CD14-positive monocyte (primary cell): Measurements from ENCODE around the gene DIAPH1. TPM values are rescaled to one million over a fixed set of nuclear protein-coding genes. Genes with fewer than 3 reads are reported as not detected.

Experiments
- DNase-seq, 3 donors: peaks; one replicate each; pipeline ENCODE4 v3.0.0-alpha.2; 2011 to 2022
- H2AFZ ChIP-seq: 2 replicates; pipeline ENCODE4 v1.6.0; 2012; ENCODE audit warnings: mild to moderate bottlenecking, low read depth, low read length, inconsistent platforms; ENCODE audit not compliant: insufficient read depth, poor library complexity, severe bottlenecking
- H3K27ac ChIP-seq, 2 donors: 1 replicate in 1 of 2; 2 replicates in 1 of 2; pipeline ENCODE4 v1.5.1; 2012 to 2013; ENCODE audit warnings: low read length in 2 of 2, control low read depth in 1 of 2, inconsistent platforms in 1 of 2, low read depth in 1 of 2, mild to moderate bottlenecking in 1 of 2
- H3K27me3 ChIP-seq, 2 donors: one replicate each; pipeline versions ENCODE4 v1.6.0 to v1.6.1; 2011 to 2013; ENCODE audit warnings: low read length in 2 of 2; ENCODE audit not compliant: control insufficient read depth in 2 of 2, insufficient read depth in 2 of 2
- H3K36me3 ChIP-seq, 2 donors: replicated peaks in 1 of 2; 1 replicate in 1 of 2; 2 replicates in 1 of 2; pipeline versions ENCODE4 v1.5.1 to v1.6.1; 2012 to 2013; ENCODE audit warnings: low read length in 2 of 2, control low read depth in 1 of 2, inconsistent platforms in 1 of 2, mild to moderate bottlenecking in 1 of 2; ENCODE audit not compliant: insufficient read depth in 2 of 2, control insufficient read depth in 1 of 2
- H3K4me1 ChIP-seq, 2 donors: 1 replicate in 1 of 2; 2 replicates in 1 of 2; pipeline versions ENCODE4 v1.5.1 to v1.6.1; 2012 to 2013; ENCODE audit warnings: low read length in 2 of 2, control low read depth in 1 of 2, inconsistent platforms in 1 of 2, mild to moderate bottlenecking in 1 of 2, moderate library complexity in 1 of 2; ENCODE audit not compliant: insufficient read depth in 2 of 2, control insufficient read depth in 1 of 2
- H3K4me2 ChIP-seq: replicated peaks from 2 replicates; pipeline ENCODE3; 2012; ENCODE audit warnings: low read length, moderate library complexity, mild to moderate bottlenecking; ENCODE audit not compliant: poor library complexity, severe bottlenecking; ENCODE audit errors: extremely low read depth
- H3K4me3 ChIP-seq, 3 experiments: fragments of 200-600 bp in 1 of 3; sonication (generic) in 1 of 3; replicated peaks in 1 of 3; 1 replicate in 2 of 3; 2 replicates in 1 of 3; pipeline ENCODE4 v1.5.1; 2011 to 2013; ENCODE audit warnings: low read length in 3 of 3, mild to moderate bottlenecking in 3 of 3, control low read depth in 2 of 3, low read depth in 2 of 3, inconsistent platforms in 1 of 3, moderate library complexity in 1 of 3
- H3K79me2 ChIP-seq: 2 replicates; pipeline ENCODE4 v1.6.0; 2012; ENCODE audit warnings: mild to moderate bottlenecking, control low read depth, inconsistent platforms, low read length, moderate library complexity; ENCODE audit not compliant: insufficient read depth
- H3K9ac ChIP-seq: 2 replicates; pipeline ENCODE4 v1.6.0; 2017; ENCODE audit warnings: low read length, mild to moderate bottlenecking; ENCODE audit not compliant: insufficient read depth, poor library complexity, severe bottlenecking
- H3K9me3 ChIP-seq, 2 donors: replicated peaks in 1 of 2; 1 replicate in 1 of 2; 2 replicates in 1 of 2; pipeline versions ENCODE4 v1.5.1 to v1.6.1; 2012 to 2013; ENCODE audit warnings: low read length in 2 of 2, control low read depth in 1 of 2; ENCODE audit not compliant: control insufficient read depth in 1 of 2, insufficient read depth in 1 of 2
- H4K20me1 ChIP-seq: 2 replicates; pipeline ENCODE4 v1.6.0; 2012; ENCODE audit warnings: mild to moderate bottlenecking, low read length, control low read depth, moderate library complexity; ENCODE audit not compliant: insufficient read depth
- H3K27ac Mint-ChIP-seq, 7 donors: one replicate each; pipeline ENCODE4 v1.8.0; 2020; ENCODE audit warnings: mild to moderate bottlenecking in 7 of 7, mixed read lengths in 7 of 7, moderate library complexity in 6 of 7, inconsistent platforms in 2 of 7
- H3K27me3 Mint-ChIP-seq, 3 donors: one replicate each; pipeline ENCODE4 v1.8.0; 2021 to 2022; ENCODE audit warnings: low read depth in 3 of 3, mild to moderate bottlenecking in 3 of 3, mixed read lengths in 3 of 3, moderate library complexity in 3 of 3, inconsistent platforms in 1 of 3
- H3K36me3 Mint-ChIP-seq, 2 donors: one replicate each; pipeline ENCODE4 v1.8.0; 2020; ENCODE audit warnings: mixed read lengths in 2 of 2, inconsistent platforms in 1 of 2, mild to moderate bottlenecking in 1 of 2
- H3K4me1 Mint-ChIP-seq: one replicate; pipeline ENCODE4 v1.8.0; 2020; ENCODE audit warnings: mild to moderate bottlenecking, mixed read lengths
- H3K4me3 Mint-ChIP-seq, 2 donors: one replicate each; pipeline ENCODE4 v1.8.0; 2020; ENCODE audit warnings: mild to moderate bottlenecking in 2 of 2, mixed read lengths in 2 of 2, moderate library complexity in 1 of 2
- H3K9me3 Mint-ChIP-seq, 7 donors: one replicate each; pipeline ENCODE4 v1.8.0; 2020 to 2022; ENCODE audit warnings: mixed read lengths in 7 of 7, mild to moderate bottlenecking in 6 of 7, moderate library complexity in 6 of 7, inconsistent platforms in 2 of 7
- WGBS: methylation state at CpG from one replicate; pipeline ENCODE4 v1.1.5; 2013; ENCODE audit warnings: missing lambda C conversion rate; ENCODE audit not compliant: insufficient coverage; 5-methylcytosine and 5-hydroxymethylcytosine counted together
- intact Hi-C, 2 donors: fragments of 100-400 bp; cut with micrococcal nuclease; formaldehyde crosslinking; loops; one replicate each; pipeline versions ENCODE4 v1.15.0 to v1.15.1; 2023
- polyA plus RNA-seq, 3 donors: library from polyadenylated mRNA; depleted of rRNA in 1 of 3; unstranded in 2 of 3; stranded (reverse) in 1 of 3; fragments of 300-500 nt in 2 of 3; fragments of >200 nt in 1 of 3; fragmentation: Illumina TruSeq in 2 of 3; gene quantifications; 1 replicate in 2 of 3; 2 replicates in 1 of 3; pipeline ENCODE4 v1.2.3, GENCODE V29; 2012 to 2021
- TF ChIP-seq, protein P1 (sequence below): fragments of 200-600 bp; IDR thresholded peaks from one replicate; pipeline ENCODE4 v1.8.0; 2022; ENCODE audit warnings: antibody characterized with exemption, mild to moderate bottlenecking

The DIAPH1 gene
- polyA plus RNA-seq, 3 donors = 60.2 to 140 (median 98.6) TPM

DNA sequence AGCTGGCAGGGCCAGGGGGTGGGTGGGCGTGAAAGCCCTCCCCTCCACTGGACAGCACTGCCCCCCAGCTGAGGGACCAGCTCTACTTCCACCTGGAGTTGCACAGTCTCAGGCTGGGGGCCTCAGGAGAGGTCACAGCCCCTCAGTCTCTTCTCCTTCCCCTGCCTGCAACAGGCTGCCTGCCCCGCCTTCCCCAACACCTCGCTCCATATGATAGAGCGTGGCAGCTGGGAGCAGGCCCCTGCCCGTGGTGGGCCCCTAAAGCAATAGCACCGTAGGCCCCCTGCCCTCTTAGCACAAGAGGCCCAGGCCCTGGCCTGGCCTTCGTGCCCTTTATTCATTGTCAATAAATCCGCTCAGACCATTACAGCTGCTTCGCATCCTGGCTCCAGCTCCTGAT, 21.9 kb upstream of the DIAPH1 start:
- intact Hi-C loops = no loop called here
- Histone ChIP-seq H3K4me3 (no peak overlapping the region), H3K36me3 (peaks cover 21 to 42% of the 10 kb centered on the region in 2 donors), H3K27me3 (no peaks in the 10 kb centered on the region), H4K20me1 (peaks cover 10% of the 10 kb centered on the region), H3K79me2 (peaks cover 10% of the 10 kb centered on the region), H3K4me2 (no peak overlapping the region), H3K9me3 (no peaks in the 10 kb centered on the region), H2AFZ (no peak overlapping the region), H3K4me1 (peaks cover 21 to 38% of the 10 kb centered on the region in 2 donors), H3K27ac (no peak overlapping the region), H3K9ac (no peak overlapping the region)
- H3K27ac Mint-ChIP-seq = no peak overlapping the region
- H3K36me3 Mint-ChIP-seq = peaks cover 39 to 44% of the 10 kb centered on the region in 2 donors
- DNase-seq = no peak
- H3K27me3 Mint-ChIP-seq = peaks cover 0 to 2% (median 0%) of the 10 kb centered on the region in 3 donors
- H3K9me3 Mint-ChIP-seq = peaks cover 0 to 2% (median 0%) of the 10 kb centered on the region in 7 donors
- TF ChIP-seq, protein P1, sequence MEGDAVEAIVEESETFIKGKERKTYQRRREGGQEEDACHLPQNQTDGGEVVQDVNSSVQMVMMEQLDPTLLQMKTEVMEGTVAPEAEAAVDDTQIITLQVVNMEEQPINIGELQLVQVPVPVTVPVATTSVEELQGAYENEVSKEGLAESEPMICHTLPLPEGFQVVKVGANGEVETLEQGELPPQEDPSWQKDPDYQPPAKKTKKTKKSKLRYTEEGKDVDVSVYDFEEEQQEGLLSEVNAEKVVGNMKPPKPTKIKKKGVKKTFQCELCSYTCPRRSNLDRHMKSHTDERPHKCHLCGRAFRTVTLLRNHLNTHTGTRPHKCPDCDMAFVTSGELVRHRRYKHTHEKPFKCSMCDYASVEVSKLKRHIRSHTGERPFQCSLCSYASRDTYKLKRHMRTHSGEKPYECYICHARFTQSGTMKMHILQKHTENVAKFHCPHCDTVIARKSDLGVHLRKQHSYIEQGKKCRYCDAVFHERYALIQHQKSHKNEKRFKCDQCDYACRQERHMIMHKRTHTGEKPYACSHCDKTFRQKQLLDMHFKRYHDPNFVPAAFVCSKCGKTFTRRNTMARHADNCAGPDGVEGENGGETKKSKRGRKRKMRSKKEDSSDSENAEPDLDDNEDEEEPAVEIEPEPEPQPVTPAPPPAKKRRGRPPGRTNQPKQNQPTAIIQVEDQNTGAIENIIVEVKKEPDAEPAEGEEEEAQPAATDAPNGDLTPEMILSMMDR = no peak
- H3K4me3 Mint-ChIP-seq = no peak overlapping the region
- 97% methylated on average over 6 of the region's 9 CpGs for WGBS
- peaks cover 21% of the 10 kb centered on the region for H3K4me1 Mint-ChIP-seq

DNA sequence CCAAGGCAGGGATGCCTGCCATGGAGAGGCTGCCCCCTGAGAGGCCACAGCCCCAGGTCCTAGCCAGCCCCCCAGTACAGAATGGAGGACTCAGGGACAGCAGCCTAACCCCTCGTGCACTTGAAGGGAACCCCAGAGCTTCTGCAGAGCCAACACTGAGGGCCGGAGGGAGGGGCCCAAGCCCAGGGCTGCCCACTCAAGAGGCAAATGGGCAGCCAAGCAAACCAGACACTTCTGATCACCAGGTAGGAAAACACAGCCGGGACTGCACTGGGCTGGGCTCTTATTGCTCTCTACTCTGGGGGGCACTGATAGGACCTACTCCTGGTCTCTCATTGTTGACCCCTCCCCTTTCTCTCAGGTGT, 21.2 kb upstream of the DIAPH1 start:
- no peaks in the 10 kb centered on the region for H3K9me3 ChIP-seq
- peaks cover 17% of the 10 kb centered on the region for H3K79me2 ChIP-seq
- H3K4me3 ChIP-seq = no peak overlapping the region
- no peak overlapping the region for H3K27ac Mint-ChIP-seq
- 91% methylated on average over 3 of the region's 3 CpGs for WGBS
- H3K9ac ChIP-seq = no peak overlapping the region
- peaks cover 32 to 42% of the 10 kb centered on the region in 2 donors for H3K36me3 Mint-ChIP-seq
- no peak for DNase-seq
- H3K9me3 Mint-ChIP-seq = peaks cover 0 to 2% (median 0%) of the 10 kb centered on the region in 7 donors
- no peak overlapping the region for H3K4me3 Mint-ChIP-seq
- no peaks in the 10 kb centered on the region for H3K27me3 ChIP-seq
- TF ChIP-seq, protein P1 = no peak
- no peak overlapping the region for H3K27ac ChIP-seq
- intact Hi-C loops = no loop called here
- no peak overlapping the region for H2AFZ ChIP-seq
- H4K20me1 ChIP-seq = peaks cover 17% of the 10 kb centered on the region
- H3K4me1 Mint-ChIP-seq = peaks cover 28% of the 10 kb centered on the region
- peaks cover 18 to 35% of the 10 kb centered on the region in 2 donors for H3K36me3 ChIP-seq
- H3K4me1 ChIP-seq = peaks cover 27 to 44% of the 10 kb centered on the region in 2 donors
- H3K27me3 Mint-ChIP-seq = peaks cover 0 to 2% (median 0%) of the 10 kb centered on the region in 3 donors
- H3K4me2 ChIP-seq = no peak overlapping the region
